LoVo (cell line): Measurements from ENCODE around the gene CACNA1G.

Experiments used
- DNase-seq: peaks from one replicate; pipeline ENCODE4 v3.0.0-alpha.2; 2016; ENCODE audit warnings: low spot score

The CACNA1G gene

DNA sequence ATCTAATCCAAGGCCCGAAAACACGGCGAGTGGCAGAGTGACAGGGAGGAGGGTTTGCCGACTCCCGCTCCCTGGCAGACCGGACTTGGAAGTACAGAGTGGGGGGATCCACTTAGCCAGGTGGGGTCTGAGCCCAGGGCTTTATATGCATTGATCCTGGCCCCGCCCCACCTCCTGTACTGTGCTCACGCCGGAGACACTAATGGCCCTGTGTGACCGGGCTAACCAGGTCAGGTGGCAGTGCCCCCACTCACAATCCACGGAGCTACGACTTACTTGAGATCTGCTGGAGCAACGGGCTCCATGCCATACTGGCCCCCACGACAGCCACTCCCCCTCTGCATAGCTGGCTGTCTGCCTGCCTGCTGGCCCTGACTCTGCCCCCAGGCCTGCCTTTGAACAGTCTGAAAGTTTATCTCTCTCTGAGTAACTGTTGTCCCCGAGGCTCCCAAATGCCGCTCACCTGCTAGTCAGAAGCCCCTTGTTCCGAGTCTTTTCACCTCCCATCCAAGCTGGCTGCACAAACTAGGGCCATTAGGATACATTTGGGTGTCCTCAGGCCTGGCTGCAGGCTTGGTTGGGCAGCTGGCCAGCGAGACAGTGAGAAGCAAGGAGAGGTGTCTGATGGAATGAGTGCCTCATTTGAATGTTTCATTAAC is 28.0 kb downstream of the CACNA1G start:
- DNase-seq: no peak

- no peak for DNase-seq
Measured at GRCh38 chr17:50589095-50589705, 28.7 kb downstream of the CACNA1G start.

GRCh38 chr17:50590946-50591737 is 30.6 kb downstream of the CACNA1G start:
- DNase-seq: no peak

DNA sequence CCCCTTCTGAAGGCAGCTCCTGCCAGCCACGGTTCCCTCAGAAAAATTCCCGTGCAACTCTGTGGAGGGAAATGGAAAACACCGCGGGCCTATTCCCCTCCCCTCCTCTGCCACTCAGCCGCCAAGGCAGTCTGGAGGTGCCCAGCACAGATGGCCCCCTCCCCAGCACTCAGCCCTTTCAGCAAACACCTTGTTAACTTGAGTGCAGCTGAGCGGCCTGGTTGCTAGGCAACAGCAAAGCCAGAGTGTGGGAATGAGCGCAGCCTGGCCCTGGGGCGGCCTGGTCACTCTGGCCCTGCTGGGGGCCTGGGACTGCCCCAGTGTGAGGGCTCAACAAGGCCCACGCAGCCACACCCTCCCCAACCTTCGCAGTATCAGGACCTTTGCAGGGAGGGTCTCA is 32.8 kb downstream of the CACNA1G start:
- DNase-seq: no peak

DNA sequence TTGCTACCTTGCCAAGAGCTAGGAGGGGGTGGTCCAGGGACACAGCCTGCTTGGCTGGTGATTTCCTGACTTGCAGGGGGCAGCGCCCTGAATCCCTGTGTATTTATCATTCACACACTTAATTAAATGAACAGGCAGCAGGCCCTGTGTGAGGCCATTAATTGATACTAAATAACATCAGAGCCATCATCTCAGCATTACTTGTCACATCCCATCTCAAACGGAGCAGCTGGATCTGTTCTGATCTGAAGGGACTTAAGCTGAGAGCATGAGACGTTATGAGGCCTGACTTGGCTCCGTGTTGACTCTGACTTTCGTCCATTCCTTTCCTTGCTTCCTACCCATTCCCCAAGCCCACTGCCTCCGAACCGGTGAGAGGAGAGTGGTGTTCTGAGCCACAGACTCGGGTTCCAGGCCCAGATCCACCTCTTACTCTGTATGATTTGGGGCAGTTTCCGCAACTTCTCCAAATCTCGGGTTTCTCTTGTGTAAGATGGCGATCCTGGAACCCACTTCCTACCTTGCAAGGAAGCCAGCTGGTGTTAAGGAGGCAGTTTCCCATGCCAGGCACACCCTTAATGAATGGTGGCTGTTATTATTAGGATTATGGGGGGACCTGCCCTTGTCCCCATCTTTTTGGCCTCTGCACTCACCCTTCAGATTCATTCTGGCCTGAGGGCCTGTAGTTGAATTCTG is 33.8 kb downstream of the CACNA1G start:
- DNase-seq: no peak

- no peak for DNase-seq
Measured at GRCh38 chr17:50594892-50595291, 34.4 kb downstream of the CACNA1G start.

- DNase-seq: peak; percentile 5
Measured at GRCh38 chr17:50596191-50597037, 35.9 kb downstream of the CACNA1G start.

DNA sequence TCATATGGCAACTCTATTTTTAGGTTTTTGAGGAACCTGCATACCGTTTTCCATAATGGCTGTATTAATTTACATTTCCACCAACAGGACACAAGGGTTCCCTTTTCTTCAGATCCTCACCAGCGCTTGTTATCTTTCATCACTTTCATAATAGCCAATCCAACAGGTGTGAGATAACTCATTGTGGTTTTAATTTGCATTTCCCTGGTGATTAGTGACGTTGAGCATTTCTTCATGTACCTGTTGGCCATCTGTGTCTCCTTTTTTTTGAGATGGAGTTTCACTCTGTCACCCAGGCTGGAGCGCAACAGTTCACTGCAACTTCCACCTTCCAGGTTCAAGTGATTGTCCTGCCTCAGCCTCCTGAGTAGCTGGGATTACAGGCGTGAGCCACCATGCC is 38.0 kb downstream of the CACNA1G start:
- no peak for DNase-seq

GRCh38 chr17:50599606-50600005 is 39.1 kb downstream of the CACNA1G start:
- no peak for DNase-seq

- no peak for DNase-seq
Measured at GRCh38 chr17:50601823-50602375, 41.4 kb downstream of the CACNA1G start.

DNA sequence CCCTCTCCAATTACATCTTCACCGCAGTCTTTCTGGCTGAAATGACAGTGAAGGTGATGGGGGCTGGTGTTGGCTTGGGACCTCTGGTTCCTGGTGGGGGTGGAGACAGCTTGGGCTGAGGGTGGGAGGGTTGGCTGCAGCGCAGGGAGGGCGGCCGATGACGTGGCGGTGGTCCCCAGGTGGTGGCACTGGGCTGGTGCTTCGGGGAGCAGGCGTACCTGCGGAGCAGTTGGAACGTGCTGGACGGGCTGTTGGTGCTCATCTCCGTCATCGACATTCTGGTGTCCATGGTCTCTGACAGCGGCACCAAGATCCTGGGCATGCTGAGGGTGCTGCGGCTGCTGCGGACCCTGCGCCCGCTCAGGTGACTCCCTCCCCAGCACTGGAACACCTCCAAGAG is 42.3 kb downstream of the CACNA1G start:
- no peak for DNase-seq

GRCh38 chr17:50603340-50603739 is 42.8 kb downstream of the CACNA1G start:
- DNase-seq: no peak

- no peak for DNase-seq
Measured at GRCh38 chr17:50604513-50604912, 44.0 kb downstream of the CACNA1G start.

GRCh38 chr17:50605429-50605828 is 44.9 kb downstream of the CACNA1G start:
- no peak for DNase-seq

- no peak for DNase-seq
Measured at GRCh38 chr17:50607522-50608175, 47.1 kb downstream of the CACNA1G start.

- no peak for DNase-seq
Measured at GRCh38 chr17:50608700-50609379, 48.3 kb downstream of the CACNA1G start.

- no peak for DNase-seq
Measured at GRCh38 chr17:50609380-50610074, 49.0 kb downstream of the CACNA1G start.

- DNase-seq: no peak
Measured at GRCh38 chr17:50611634-50612033, 51.1 kb downstream of the CACNA1G start.

- no peak for DNase-seq
Measured at GRCh38 chr17:50612281-50612680, 51.8 kb downstream of the CACNA1G start.
